ENCODE data around the gene GFOD2.

Gene GFOD2

GRCh38 chr16:67675579-67675935 is 43.6 kb downstream of the GFOD2 start:
- Histone ChIP-seq H3K9me3 (no peaks in the 10 kb centered on the region), H3K27me3 (no peaks in the 10 kb centered on the region), H3K4me3 (no peak overlapping the region), H3K27ac (no peak overlapping the region), H3K4me1 (peaks cover 0 to 31% (median 4%) of the 10 kb centered on the region in 4 donors), H3K36me3 (peaks cover 0 to 22% (median 12%) of the 10 kb centered on the region in 3 donors)
- TF ChIP-seq CTCF (IDR thresholded peaks at IDR 0.05), result no peak
- DNase-seq, result no peak
- intact Hi-C loops (cut with DNase I; ENCODE audit: low total_unique reads), result loop anchor here (10.0 kb wide), 1 partner anchor 249 kb away; no protein-coding TSS in a partner anchor

GRCh38 chr16:67674851-67675578 is 44.1 kb downstream of the GFOD2 start:
- intact Hi-C loops (cut with DNase I; ENCODE audit: low total_unique reads), result loop anchor here (5.0 to 10.0 kb wide), 2 partner anchors 47 to 250 kb away; no protein-coding TSS in a partner anchor

GRCh38 chr16:67673712-67674580 is 45.2 kb downstream of the GFOD2 start:
- TF ChIP-seq CTCF (IDR thresholded peaks at IDR 0.05), result no peak
- Histone ChIP-seq H3K27me3 (no peaks in the 10 kb centered on the region), H3K4me3 (no peak overlapping the region), H3K4me1 (peaks cover 0 to 31% (median 4%) of the 10 kb centered on the region in 4 donors), H3K36me3 (peaks cover 0 to 14% (median 6%) of the 10 kb centered on the region in 3 donors), H3K27ac (peak overlapping the region in 1 of 2 donors; percentile 32), H3K9me3 (no peaks in the 10 kb centered on the region)
- intact Hi-C loops (cut with DNase I; ENCODE audit: low total_unique reads), result loop anchor here (5.0 to 10.0 kb wide), 2 partner anchors 48 to 251 kb away; no protein-coding TSS in a partner anchor
- DNase-seq, result peak; percentile 74 to 82

More at GRCh38 chr16:67674851-67675578, 44.1 kb downstream of the GFOD2 start:
- no peaks in the 10 kb centered on the region for H3K27me3 ChIP-seq
- no peak overlapping the region for H3K27ac ChIP-seq
- H3K9me3 ChIP-seq, result no peaks in the 10 kb centered on the region
- peaks cover 0 to 31% (median 4%) of the 10 kb centered on the region in 4 donors for H3K4me1 ChIP-seq
- TF ChIP-seq CTCF (IDR thresholded peaks at IDR 0.05), result no peak
- no peak overlapping the region for H3K4me3 ChIP-seq
- H3K36me3 ChIP-seq, result peaks cover 0 to 17% (median 7%) of the 10 kb centered on the region in 3 donors
- DNase-seq, result no peak

- peaks cover 0 to 38% (median 6%) of the 10 kb centered on the region in 4 donors for H3K4me1 ChIP-seq
- no peak overlapping the region for H3K4me3 ChIP-seq
- peak; percentile 52 to 54 for TF ChIP-seq CTCF (IDR thresholded peaks at IDR 0.05)
- H3K27ac ChIP-seq, result peak overlapping the region in 1 of 2 donors; percentile 32
- DNase-seq, result peak in 1 of 2 donors; percentile 58
- no peaks in the 10 kb centered on the region for H3K9me3 ChIP-seq
- H3K36me3 ChIP-seq, result peaks cover 0 to 14% (median 6%) of the 10 kb centered on the region in 3 donors
- intact Hi-C loops (cut with DNase I; ENCODE audit: low total_unique reads), result loop anchor here (5.0 to 10.0 kb wide), 2 partner anchors 49 to 252 kb away; no protein-coding TSS in a partner anchor
- no peaks in the 10 kb centered on the region for H3K27me3 ChIP-seq
These were observed 46.1 kb downstream of the GFOD2 start for GRCh38 chr16:67672739-67673662.
